SU-DHL-6 (cell line): ENCODE measurements around the gene PPP2R2D.
A peak's percentile ranks its signal among the peaks of the same experiment; 100 is the strongest.

Source experiments
- H2AFZ ChIP-seq: fragments of 200-600 bp; sonication (generic); 2 replicates; pipeline ENCODE4 v1.6.1; 2014; ENCODE audit warnings: low read depth, mild to moderate bottlenecking, moderate library complexity, mixed read lengths, antibody characterized with exemption, low read length; ENCODE audit not compliant: severe bottlenecking
- H3F3A ChIP-seq: fragments of 200-600 bp; shearing (Covaris generic); 2 replicates; pipeline ENCODE4 v1.6.0; 2016; ENCODE audit warnings: antibody characterized with exemption, mild to moderate bottlenecking; ENCODE audit not compliant: insufficient read depth
- H3K27ac ChIP-seq: fragments of 200-600 bp; sonication (generic); 2 replicates; pipeline ENCODE4 v1.5.1; 2016; ENCODE audit warnings: low read depth, mild to moderate bottlenecking, low read length, moderate library complexity, mixed read lengths
- H3K27me3 ChIP-seq: fragments of 200-600 bp; sonication (generic), shearing (Covaris generic); 2 replicates; pipeline ENCODE4 v1.6.0; 2014; ENCODE audit warnings: mild to moderate bottlenecking, low read length
- H3K36me3 ChIP-seq: fragments of 200-600 bp; sonication (generic); 2 replicates; pipeline ENCODE4 v1.6.1; 2014; ENCODE audit warnings: mild to moderate bottlenecking, low read length, mixed read lengths
- H3K4me2 ChIP-seq: fragments of 300-600, 200-600 bp; shearing (Covaris generic), sonication (generic); 2 replicates; pipeline ENCODE4 v1.6.0; 2014; ENCODE audit warnings: low read length, low read depth, mild to moderate bottlenecking; ENCODE audit not compliant: poor library complexity, severe bottlenecking
- H3K4me3 ChIP-seq: fragments of 200-600 bp; sonication (generic); 2 replicates; pipeline ENCODE4 v1.5.1; 2014; ENCODE audit warnings: antibody characterized with exemption, low read length, mild to moderate bottlenecking, mixed read lengths; ENCODE audit not compliant: insufficient read depth, poor library complexity, severe bottlenecking
- H3K79me2 ChIP-seq: fragments of 200-600 bp; sonication (generic); 2 replicates; pipeline ENCODE4 v1.6.1; 2014; ENCODE audit warnings: mild to moderate bottlenecking, low read length, moderate library complexity; ENCODE audit not compliant: insufficient read depth
- H3K9ac ChIP-seq: fragments of 200-600 bp; sonication (generic); 2 replicates; pipeline ENCODE4 v1.7.0; 2014; ENCODE audit warnings: mild to moderate bottlenecking, low read length
- H3K9me2 ChIP-seq: fragments of 200-600 bp; sonication (generic); replicated peaks from 2 replicates; pipeline ENCODE4 v1.6.1; 2014; ENCODE audit warnings: low read length; ENCODE audit not compliant: insufficient read depth
- H3K9me3 ChIP-seq: fragments of 200-600 bp; sonication (generic); 2 replicates; pipeline ENCODE4 v1.6.1; 2014; ENCODE audit warnings: low read length, mixed read lengths; ENCODE audit not compliant: insufficient read depth
- H4K20me1 ChIP-seq: fragments of 200-600 bp; sonication (generic); 2 replicates; pipeline ENCODE4 v1.6.1; 2014; ENCODE audit warnings: low read depth, mild to moderate bottlenecking, antibody characterized with exemption, low read length, moderate library complexity, mixed read lengths
- CTCF ChIP-seq: fragments of 200-600 bp; sonication (generic); IDR thresholded peaks from one replicate; pipeline ENCODE4 v1.5.1; 2017; ENCODE audit warnings: antibody characterized with exemption, mild to moderate bottlenecking, low read length, moderate library complexity; ENCODE audit not compliant: insufficient read depth, poor library complexity, severe bottlenecking
- EZH2phosphoT487 ChIP-seq: fragments of 200-600 bp; sonication (generic), shearing (Covaris generic); conservative IDR thresholded peaks from 2 replicates; pipeline ENCODE4 v1.6.1; 2018; ENCODE audit warnings: mild to moderate bottlenecking, antibody characterized with exemption, low read length, moderate library complexity, mixed read lengths

The PPP2R2D gene

GRCh38 chr10:131899116-131899690, 1.6 kb upstream of the PPP2R2D start:
- Histone ChIP-seq H3K9me2 (no peaks in the 10 kb centered on the region), H2AFZ (no peak overlapping the region), H3F3A (no peaks in the 10 kb centered on the region), H3K4me3 (no peak overlapping the region), H3K9ac (no peak overlapping the region), H3K27me3 (no peaks in the 10 kb centered on the region), H3K9me3 (no peaks in the 10 kb centered on the region), H3K27ac (no peak overlapping the region), H4K20me1 (peaks cover 5% of the 10 kb centered on the region; the same call in 1 of the 2 replicates), H3K79me2 (peaks cover 30% of the 10 kb centered on the region), H3K36me3 (no peaks in the 10 kb centered on the region), H3K4me2 (no peak overlapping the region)
- TF ChIP-seq EZH2phosphoT487 = no peak
- no peak for TF ChIP-seq CTCF

- peaks cover 36% of the 10 kb centered on the region for H3K79me2 ChIP-seq
- no peaks in the 10 kb centered on the region for H3F3A ChIP-seq
- peaks cover 5% of the 10 kb centered on the region; the same call in 1 of the 2 replicates for H4K20me1 ChIP-seq
- peak overlapping the region; percentile 70 for H2AFZ ChIP-seq
- H3K9me3 ChIP-seq = no peaks in the 10 kb centered on the region
- H3K9ac ChIP-seq = peak overlapping the region; percentile 81
- peak overlapping the region; percentile 57 for H3K4me2 ChIP-seq
- TF ChIP-seq EZH2phosphoT487 (no peak), CTCF (no peak)
- H3K9me2 ChIP-seq = no peaks in the 10 kb centered on the region
- H3K4me3 ChIP-seq = peak overlapping the region; percentile 78
- H3K27ac ChIP-seq = no peak overlapping the region
- no peaks in the 10 kb centered on the region for H3K27me3 ChIP-seq
- no peaks in the 10 kb centered on the region for H3K36me3 ChIP-seq
Measured at GRCh38 chr10:131899695-131900349, 986 bp upstream of the PPP2R2D start.

- H3K4me2 ChIP-seq = peak overlapping the region; percentile 85
- H3K4me3 ChIP-seq = peak overlapping the region; percentile 78
- no peaks in the 10 kb centered on the region for H3K9me2 ChIP-seq
- H3K27me3 ChIP-seq = no peaks in the 10 kb centered on the region
- peak overlapping the region; percentile 55 for H3K27ac ChIP-seq
- H4K20me1 ChIP-seq = peaks cover 7% of the 10 kb centered on the region; the same call in 1 of the 2 replicates
- TF ChIP-seq EZH2phosphoT487 = no peak
- no peak for TF ChIP-seq CTCF
- H3F3A ChIP-seq = no peaks in the 10 kb centered on the region
- H3K9ac ChIP-seq = peak overlapping the region; percentile 81
- peak overlapping the region; percentile 35 for H2AFZ ChIP-seq
- H3K36me3 ChIP-seq = no peaks in the 10 kb centered on the region
- peaks cover 51% of the 10 kb centered on the region for H3K79me2 ChIP-seq
- H3K9me3 ChIP-seq = no peaks in the 10 kb centered on the region
Measured at GRCh38 chr10:131901181-131901829, 497 bp downstream of the PPP2R2D start.
